Measurements from ENCODE around the gene PSMD3.
"Not testable (repeated sequence)": the region's sequence is repeated elsewhere in the genome, so short reads cannot be mapped to it uniquely, and the experiment has no call there.

The PSMD3 gene

DNA sequence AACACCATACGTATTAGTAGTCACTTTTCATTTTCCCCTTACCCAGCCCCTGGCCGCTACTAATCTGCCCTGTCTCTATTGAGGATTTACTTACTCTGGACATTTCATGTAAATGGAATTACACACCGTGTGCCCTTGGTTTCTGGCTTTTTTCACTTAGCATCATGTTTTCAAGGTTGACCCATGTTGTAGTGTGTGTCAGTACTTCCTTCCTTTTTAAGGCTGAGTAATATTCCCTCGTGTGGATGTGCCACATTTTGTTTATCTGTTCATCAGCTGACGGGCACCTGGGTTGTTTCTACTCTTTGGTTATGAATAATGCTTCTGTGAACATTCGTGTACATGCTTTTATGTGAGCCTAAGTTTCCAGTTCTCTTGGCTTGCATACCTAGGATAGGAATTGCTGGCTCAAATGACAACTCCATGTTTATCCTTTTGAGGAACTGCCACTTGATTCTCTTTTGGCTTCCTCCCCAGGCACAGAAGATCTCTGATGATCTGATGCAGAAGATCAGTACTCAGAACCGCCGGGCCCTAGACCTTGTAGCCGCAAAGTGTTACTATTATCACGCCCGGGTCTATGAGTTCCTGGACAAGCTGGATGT, 7.7 kb downstream of the PSMD3 start:
- in situ Hi-C loops (cut with MboI; ENCODE audit: low pct_unique_long_range_greater_than_20kb, low sequenced_read_pairs), result no loop called here
- DNase-seq, result no peak

DNA sequence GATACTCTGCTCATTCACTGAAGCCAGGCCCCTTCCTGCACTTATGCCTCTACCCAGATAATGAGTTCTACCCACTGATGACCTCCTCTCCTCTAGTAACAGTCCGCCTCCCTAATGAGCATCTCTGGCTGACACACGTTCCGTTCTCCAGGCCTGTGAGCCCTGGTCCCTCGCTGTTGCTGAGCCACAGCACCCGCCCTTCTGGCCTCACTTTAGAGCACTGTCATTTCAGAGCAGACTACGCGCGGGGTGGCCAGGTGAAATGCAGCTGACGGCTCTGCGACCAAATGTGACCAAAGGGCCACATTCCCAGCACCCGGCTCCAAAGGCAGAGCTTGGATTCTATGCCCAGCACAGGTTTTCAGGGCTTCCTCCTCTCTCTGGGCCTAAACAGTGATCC, 13.8 kb downstream of the PSMD3 start:
- no peak for DNase-seq
- in situ Hi-C loops (cut with MboI; ENCODE audit: low pct_unique_long_range_greater_than_20kb, low sequenced_read_pairs), result no loop called here

DNA sequence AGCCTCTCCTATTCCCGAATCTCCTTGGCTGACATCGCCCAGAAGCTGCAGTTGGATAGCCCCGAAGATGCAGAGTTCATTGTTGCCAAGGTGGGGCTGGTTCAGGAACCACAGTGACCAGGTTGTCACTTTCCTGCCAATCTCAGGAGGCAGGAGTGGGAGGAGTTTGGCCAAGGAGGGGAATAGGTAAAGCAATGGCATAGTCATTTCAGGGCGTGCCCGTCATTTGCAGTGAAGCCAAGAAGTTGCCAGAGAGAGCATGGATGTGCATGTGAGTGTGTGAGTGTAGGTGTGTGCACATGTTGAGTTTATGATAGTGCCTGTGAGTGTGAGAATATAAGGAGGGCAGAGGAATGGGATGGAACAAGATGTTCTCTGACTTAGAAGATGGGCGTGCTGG, 14.8 kb downstream of the PSMD3 start:
- in situ Hi-C loops (cut with MboI; ENCODE audit: low pct_unique_long_range_greater_than_20kb, low sequenced_read_pairs), result no loop called here

DNA sequence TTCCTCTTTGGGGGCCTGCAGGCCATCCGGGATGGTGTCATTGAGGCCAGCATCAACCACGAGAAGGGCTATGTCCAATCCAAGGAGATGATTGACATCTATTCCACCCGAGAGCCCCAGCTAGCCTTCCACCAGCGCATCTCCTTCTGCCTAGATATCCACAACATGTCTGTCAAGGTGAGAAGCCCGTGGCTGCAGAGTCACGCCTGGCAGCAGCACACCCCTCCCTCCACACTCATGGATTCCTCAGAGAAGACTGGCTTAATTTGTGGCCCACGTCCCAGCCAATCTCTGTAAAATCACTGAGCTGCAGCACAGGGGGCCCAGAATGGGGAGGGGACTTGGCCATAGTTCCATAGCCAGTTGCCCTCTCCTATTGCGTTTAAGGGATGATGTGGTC, 15.6 kb downstream of the PSMD3 start:
- DNase-seq, result no peak
- in situ Hi-C loops (cut with MboI; ENCODE audit: low pct_unique_long_range_greater_than_20kb, low sequenced_read_pairs), result no loop called here

More for the DNA sequence above, 14.8 kb downstream of the PSMD3 start:
- DNase-seq, result no peak

DNA sequence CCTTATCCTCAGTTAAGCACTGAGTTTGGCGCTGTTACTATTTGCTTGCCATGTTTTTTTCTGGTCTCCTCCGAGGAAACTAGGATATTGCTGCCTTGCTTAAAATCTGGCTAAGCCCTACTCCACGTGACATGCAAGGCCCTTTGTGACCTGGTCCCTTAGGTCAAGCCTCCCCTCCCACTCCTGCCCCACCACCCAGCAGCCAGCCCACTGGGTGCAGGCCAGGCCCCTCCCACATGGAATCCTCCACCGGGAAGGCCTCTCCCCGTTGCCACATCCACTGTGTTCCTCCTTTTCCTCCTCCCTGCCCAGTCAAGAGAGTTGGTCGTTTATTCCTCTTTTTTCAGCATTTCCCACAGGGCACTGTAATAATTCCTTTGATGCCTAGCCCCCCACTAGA, 16.2 kb downstream of the PSMD3 start:
- DNase-seq, result no peak
- in situ Hi-C loops (cut with MboI; ENCODE audit: low pct_unique_long_range_greater_than_20kb, low sequenced_read_pairs), result no loop called here

DNA sequence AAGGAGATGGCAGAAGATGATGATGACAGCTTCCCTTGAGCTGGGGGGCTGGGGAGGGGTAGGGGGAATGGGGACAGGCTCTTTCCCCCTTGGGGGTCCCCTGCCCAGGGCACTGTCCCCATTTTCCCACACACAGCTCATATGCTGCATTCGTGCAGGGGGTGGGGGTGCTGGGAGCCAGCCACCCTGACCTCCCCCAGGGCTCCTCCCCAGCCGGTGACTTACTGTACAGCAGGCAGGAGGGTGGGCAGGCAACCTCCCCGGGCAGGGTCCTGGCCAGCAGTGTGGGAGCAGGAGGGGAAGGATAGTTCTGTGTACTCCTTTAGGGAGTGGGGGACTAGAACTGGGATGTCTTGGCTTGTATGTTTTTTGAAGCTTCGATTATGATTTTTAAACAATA, 16.9 kb downstream of the PSMD3 start:
- DNase-seq, result no peak
- in situ Hi-C loops (cut with MboI; ENCODE audit: low pct_unique_long_range_greater_than_20kb, low sequenced_read_pairs), result no loop called here

DNA sequence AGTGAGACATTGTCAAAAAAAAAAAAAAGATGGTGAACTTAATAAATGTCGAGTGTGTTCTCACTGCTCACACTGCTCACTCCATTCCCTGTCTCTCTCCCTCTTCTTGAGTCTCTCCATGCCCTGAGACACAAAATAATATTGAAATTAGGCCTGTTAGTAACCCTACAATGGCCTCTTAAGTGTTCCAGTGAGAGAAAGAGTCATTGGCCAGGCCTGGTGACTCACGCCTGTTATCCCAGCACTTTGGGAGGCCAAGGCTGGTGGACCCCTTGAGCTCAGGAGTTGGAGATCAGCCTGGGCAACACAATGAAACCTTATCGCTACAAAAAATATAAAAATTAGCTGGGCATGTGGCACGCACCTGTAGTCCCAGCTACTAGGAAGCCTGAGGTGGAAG, 18.5 kb downstream of the PSMD3 start:
- in situ Hi-C loops (cut with MboI; ENCODE audit: low pct_unique_long_range_greater_than_20kb, low sequenced_read_pairs), result no loop called here
- DNase-seq, result no peak

DNA sequence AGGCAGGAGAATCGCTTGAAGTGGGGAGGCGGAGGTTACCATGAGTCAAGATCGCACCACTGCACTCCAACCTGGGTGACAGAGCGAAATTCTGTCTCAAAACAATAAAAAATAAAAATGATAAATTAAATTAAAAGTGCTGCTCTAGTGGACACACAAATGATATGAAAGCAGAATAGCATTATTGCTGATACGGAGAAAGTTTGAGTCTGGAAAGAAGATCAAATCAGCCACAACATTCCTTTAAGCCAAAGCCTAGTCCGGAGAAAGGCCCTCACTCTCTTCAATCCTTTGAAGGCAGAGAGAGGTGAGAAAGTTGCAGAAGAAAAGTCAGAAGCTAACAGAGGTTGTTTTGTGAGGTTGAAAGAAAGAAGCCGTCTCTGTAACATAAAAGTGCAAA, 19.6 kb downstream of the PSMD3 start:
- in situ Hi-C loops (cut with MboI; ENCODE audit: low pct_unique_long_range_greater_than_20kb, low sequenced_read_pairs), result no loop called here
- no peak for DNase-seq

DNA sequence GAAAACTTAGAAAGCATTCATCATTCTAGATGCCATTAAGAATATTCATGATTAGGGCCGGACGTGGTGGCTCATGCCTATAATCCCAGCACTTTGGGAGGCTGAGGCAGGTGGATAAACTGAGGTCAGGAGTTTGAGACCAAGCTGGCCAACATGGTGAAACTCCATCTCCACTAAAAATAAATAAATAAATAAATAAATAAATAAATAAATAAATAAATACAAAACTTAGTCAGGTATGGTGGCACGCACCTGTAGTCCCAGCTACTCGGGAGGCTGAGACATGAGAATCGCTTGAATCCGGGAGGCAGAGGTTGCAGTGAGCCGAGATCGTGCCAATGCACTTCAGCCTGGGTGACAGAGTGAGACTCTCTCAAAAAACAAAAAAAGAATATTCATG, 20.7 kb downstream of the PSMD3 start:
- in situ Hi-C loops (cut with MboI; ENCODE audit: low pct_unique_long_range_greater_than_20kb, low sequenced_read_pairs), result not testable (repeated sequence)

DNA sequence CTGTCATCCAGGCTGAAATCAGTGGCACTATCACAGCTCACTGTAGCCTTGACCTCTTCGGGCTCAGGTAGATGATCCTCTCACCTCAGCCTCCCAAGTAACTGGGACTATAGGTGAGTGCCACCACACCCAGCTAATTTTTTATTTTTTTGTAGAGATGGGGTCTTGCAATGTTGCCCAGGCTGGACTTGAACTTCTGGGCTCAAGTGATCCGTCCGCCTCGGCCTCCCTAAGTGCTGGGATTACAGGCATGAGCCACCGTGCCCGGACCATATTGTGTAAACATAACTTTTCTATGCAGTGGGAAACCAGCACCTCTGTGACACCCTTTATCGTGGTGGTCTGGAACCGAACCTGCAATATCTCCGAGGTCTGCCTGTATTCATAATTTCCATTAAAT, 23.5 kb downstream of the PSMD3 start:
- in situ Hi-C loops (cut with MboI; ENCODE audit: low pct_unique_long_range_greater_than_20kb, low sequenced_read_pairs), result no loop called here
- no peak for DNase-seq

More for the DNA sequence above, 20.7 kb downstream of the PSMD3 start:
- not testable (repeated sequence) for DNase-seq

DNA sequence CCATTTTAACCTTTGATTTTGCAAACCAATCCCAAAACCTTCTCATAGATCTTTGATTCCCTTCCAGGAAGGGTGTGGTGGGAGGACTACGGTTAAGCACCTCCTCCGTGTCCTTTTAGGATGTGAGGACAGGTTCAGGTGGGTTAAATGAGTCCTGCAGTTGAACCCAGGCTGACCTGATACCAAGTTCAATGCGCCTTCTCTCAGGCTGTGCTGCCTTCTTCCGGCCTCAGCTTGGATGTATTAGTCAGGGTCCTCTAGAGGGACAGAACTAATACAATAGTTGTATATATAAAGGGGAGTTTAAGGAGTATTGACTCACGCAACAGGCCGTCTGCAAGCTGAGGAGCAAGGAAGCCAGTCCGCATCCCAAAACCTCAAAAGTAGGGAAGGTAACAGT, 24.1 kb downstream of the PSMD3 start:
- DNase-seq, result no peak
- in situ Hi-C loops (cut with MboI; ENCODE audit: low pct_unique_long_range_greater_than_20kb, low sequenced_read_pairs), result no loop called here

DNA sequence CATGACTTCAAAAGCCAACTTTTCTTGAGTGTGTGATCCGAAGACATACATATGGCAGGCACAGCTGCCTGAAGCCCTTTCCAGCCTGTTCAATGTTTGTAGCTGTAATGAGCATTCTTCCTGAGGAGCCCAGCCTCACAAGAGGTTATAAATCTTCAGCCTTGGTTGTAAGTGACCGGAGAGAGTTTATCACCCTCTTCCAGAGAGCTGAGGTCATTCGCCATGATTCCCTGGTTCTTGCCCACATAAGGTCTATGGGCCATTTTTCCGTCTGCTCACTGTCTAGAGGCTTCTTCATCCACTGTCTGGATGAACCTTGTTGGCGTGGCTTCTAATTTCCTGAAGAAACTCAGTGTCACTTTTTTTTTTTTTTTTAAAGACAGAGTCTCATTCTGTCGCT, 24.9 kb downstream of the PSMD3 start:
- in situ Hi-C loops (cut with MboI; ENCODE audit: low pct_unique_long_range_greater_than_20kb, low sequenced_read_pairs), result no loop called here
- DNase-seq, result no peak

DNA sequence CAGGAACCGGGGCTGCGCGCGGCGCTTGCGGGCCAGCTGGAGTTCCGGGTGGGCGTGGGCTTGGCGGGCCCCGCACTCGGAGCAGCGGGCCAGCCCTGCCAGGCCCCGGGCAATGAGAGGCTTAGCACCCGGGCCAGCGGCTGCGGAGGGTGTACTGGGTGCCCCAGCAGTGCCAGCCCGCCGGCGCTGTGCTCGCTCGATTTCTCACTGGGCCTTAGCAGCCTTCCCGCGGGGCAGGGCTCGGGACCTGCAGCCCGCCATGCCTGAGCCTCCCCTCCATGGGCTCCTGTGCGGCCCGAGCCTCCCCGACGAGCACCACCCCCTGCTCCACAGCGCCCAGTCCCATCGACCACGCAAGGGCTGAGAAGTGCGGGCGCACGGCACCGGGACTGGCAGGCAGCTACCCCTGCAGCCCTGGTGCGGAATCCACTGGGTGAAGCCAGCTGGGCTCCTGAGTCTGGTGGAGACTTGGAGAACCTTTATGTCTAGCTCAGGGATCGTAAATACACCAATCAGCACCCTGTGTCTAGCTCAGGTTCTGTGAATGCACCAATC, 30.4 kb downstream of the PSMD3 start:
- in situ Hi-C loops (cut with MboI; ENCODE audit: low pct_unique_long_range_greater_than_20kb, low sequenced_read_pairs); DNase-seq: not testable (repeated sequence)

DNA sequence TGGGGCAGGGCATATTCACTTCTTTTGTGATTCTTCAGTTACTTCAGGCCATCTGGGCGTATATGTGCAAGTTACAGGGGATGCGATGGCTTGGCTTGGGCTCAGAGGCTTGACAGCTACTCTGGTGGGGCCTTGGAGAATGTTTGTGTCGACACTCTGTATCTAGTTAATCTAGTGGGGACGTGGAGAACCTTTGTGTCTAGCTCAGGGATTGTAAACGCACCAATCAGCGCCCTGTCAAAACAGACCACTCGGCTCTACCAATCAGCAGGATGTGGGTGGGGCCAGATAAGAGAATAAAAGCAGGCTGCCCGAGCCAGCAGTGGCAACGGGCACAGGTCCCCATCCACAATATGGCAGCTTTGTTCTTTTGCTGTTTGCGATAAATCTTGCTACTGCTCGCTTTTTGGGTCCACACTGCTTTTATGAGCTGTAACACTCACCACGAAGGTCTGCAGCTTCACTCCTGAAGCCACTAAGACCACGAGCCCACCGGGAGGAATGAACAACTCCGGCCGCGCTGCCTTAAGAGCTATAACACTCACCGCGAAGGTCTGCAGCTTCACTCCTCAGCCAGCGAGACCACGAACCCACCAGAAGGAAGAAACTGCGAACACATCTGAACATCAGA, 31.5 kb downstream of the PSMD3 start:
- in situ Hi-C loops (cut with MboI; ENCODE audit: low pct_unique_long_range_greater_than_20kb, low sequenced_read_pairs); DNase-seq: not testable (repeated sequence)

DNA sequence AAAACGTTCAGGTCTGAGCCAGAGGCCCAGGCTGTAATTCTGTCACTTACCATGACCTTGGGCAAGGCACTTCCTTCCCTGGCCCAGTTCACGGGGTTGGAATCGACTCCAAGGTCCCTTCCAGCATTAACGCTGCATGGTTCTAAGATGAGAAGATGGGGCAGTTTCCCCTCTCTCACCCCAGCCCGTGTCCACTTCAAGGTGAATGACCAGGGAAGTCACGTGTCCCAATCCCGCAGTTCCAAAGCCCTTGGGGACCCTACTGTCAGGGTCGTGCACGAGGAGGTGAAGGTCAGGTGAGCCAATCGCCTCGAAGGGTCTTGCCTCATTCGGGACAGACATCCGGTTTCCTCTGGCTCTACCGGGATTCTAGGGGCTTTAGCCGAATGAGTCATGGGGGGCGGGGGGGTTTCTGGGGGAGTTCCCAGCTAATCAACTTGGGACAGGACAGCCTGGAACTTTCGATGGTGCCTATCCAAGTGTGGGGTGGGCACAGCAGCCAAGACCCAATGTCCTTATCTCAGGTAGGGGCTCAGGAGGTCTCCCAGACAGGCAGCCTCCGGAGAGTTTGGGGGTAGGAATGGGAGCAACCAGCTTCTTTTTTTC, 33.9 kb downstream of the PSMD3 start:
- in situ Hi-C loops (cut with MboI; ENCODE audit: low pct_unique_long_range_greater_than_20kb, low sequenced_read_pairs), result no loop called here
- no peak for DNase-seq

DNA sequence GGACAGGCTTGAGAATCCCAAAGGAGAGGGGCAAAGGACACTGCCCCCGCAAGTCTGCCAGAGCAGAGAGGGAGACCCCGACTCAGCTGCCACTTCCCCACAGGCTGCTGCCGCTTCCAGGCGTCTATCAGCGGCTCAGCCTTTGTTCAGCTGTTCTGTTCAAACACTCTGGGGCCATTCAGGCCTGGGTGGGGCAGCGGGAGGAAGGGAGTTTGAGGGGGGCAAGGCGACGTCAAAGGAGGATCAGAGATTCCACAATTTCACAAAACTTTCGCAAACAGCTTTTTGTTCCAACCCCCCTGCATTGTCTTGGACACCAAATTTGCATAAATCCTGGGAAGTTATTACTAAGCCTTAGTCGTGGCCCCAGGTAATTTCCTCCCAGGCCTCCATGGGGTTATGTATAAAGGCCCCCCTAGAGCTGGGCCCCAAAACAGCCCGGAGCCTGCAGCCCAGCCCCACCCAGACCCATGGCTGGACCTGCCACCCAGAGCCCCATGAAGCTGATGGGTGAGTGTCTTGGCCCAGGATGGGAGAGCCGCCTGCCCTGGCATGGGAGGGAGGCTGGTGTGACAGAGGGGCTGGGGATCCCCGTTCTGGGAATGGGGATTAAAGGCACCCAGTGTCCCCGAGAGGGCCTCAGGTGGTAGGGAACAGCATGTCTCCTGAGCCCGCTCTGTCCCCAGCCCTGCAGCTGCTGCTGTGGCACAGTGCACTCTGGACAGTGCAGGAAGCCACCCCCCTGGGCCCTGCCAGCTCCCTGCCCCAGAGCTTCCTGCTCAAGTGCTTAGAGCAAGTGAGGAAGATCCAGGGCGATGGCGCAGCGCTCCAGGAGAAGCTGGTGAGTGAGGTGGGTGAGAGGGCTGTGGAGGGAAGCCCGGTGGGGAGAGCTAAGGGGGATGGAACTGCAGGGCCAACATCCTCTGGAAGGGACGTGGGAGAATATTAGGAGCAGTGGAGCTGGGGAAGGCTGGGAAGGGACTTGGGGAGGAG, 34.7 kb downstream of the PSMD3 start, which contains the start of gene CSF3:
TSS of gene CSF3 (plus strand) at position 436 of the 993 bp plus-strand sequence. CDS start at position 471, 35 bp downstream.
- in situ Hi-C loops (cut with MboI; ENCODE audit: low pct_unique_long_range_greater_than_20kb, low sequenced_read_pairs), result no loop called here
- no peak for DNase-seq

DNA sequence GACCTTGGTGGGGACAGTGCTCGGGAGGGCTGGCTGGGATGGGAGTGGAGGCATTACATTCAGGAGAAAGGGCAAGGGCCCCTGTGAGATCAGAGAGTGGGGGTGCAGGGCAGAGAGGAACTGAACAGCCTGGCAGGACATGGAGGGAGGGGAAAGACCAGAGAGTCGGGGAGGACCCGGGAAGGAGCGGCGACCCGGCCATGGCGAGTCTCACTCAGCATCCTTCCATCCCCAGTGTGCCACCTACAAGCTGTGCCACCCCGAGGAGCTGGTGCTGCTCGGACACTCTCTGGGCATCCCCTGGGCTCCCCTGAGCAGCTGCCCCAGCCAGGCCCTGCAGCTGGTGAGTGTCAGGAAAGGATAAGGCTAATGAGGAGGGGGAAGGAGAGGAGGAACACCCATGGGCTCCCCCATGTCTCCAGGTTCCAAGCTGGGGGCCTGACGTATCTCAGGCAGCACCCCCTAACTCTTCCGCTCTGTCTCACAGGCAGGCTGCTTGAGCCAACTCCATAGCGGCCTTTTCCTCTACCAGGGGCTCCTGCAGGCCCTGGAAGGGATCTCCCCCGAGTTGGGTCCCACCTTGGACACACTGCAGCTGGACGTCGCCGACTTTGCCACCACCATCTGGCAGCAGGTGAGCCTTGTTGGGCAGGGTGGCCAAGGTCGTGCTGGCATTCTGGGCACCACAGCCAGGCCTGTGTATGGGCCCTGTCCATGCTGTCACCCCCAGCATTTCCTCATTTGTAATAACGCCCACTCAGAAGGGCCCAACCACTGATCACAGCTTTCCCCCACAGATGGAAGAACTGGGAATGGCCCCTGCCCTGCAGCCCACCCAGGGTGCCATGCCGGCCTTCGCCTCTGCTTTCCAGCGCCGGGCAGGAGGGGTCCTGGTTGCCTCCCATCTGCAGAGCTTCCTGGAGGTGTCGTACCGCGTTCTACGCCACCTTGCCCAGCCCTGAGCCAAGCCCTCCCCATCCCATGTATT, 35.7 kb downstream of the PSMD3 start:
- DNase-seq, result no peak
- in situ Hi-C loops (cut with MboI; ENCODE audit: low pct_unique_long_range_greater_than_20kb, low sequenced_read_pairs), result no loop called here

DNA sequence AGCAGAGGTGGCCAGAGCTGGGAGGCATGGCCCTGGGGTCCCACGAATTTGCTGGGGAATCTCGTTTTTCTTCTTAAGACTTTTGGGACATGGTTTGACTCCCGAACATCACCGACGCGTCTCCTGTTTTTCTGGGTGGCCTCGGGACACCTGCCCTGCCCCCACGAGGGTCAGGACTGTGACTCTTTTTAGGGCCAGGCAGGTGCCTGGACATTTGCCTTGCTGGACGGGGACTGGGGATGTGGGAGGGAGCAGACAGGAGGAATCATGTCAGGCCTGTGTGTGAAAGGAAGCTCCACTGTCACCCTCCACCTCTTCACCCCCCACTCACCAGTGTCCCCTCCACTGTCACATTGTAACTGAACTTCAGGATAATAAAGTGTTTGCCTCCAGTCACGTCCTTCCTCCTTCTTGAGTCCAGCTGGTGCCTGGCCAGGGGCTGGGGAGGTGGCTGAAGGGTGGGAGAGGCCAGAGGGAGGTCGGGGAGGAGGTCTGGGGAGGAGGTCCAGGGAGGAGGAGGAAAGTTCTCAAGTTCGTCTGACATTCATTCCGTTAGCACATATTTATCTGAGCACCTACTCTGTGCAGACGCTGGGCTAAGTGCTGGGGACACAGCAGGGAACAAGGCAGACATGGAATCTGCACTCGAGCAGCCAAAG, 36.9 kb downstream of the PSMD3 start:
- in situ Hi-C loops (cut with MboI; ENCODE audit: low pct_unique_long_range_greater_than_20kb, low sequenced_read_pairs), result no loop called here
- no peak for DNase-seq
